GM12878 (cell line): ENCODE data around the gene ARHGAP26. TPM values are rescaled to one million over a fixed set of nuclear protein-coding genes. Genes with fewer than 3 reads are reported as not detected.
A peak's percentile ranks its signal among the peaks of the same experiment; 100 is the strongest.

Experiments
- ATAC-seq: fragments of 200-7000 bp; cut with Tn5 transposase; 3 replicates; pipeline ENCODE4 v1.9.1; 2020; ENCODE audit warnings: mild to moderate bottlenecking, moderate library complexity
- BruUV-seq: library from RNA; stranded (reverse); fragments of 400-500 nt; replicated peaks from 2 replicates; lab custom pipeline; 2021; lab: Mats Ljungman, UMichigan
- CTCF ChIA-PET: fragments of 300-600 bp; sonication (Branson Sonifier 250); formaldehyde crosslinking; extraction: SDS; loops from one replicate; lab custom pipeline; 2021; ENCODE audit warnings: inconsistent platforms; lab: Yijun Ruan, JAX
- POLR2A ChIA-PET: fragments of 350-600 bp; formaldehyde crosslinking; extraction: SDS; loops from one replicate; lab custom pipeline; 2021; ENCODE audit warnings: inconsistent platforms; lab: Charles Lee
- RAD21 ChIA-PET: fragments of 300-600 bp; sonication (Branson Sonifier 250); formaldehyde crosslinking; loops from one replicate; lab custom pipeline; 2023; ENCODE audit warnings: antibody characterized with exemption; ENCODE audit not compliant: unreplicated experiment; lab: Charles Lee
- SMC1A ChIA-PET: fragments of 300-600 bp; sonication (Branson Sonifier 250); formaldehyde crosslinking; loops from one replicate; lab custom pipeline; 2023; ENCODE audit not compliant: unreplicated experiment, uncharacterized antibody; lab: Charles Lee
- DNase-seq: peaks from one replicate; pipeline ENCODE4 v3.0.0-alpha.2; 2011; ENCODE audit warnings: low read depth, low spot score
- FAIRE-seq: peaks from 3 replicates; lab custom pipeline; 2011; peaks lifted over from hg19 to GRCh38; lab: Jason Lieb, UNC
- H2AFZ ChIP-seq: 2 replicates; pipeline ENCODE4 v1.6.0; 2011; ENCODE audit warnings: low read depth, low read length, control low read depth; ENCODE audit not compliant: control insufficient read depth
- H3K27ac ChIP-seq: 2 replicates; pipeline ENCODE4 v1.5.1; 2011; ENCODE audit warnings: control low read depth; ENCODE audit not compliant: control insufficient read depth, insufficient read depth
- H3K27me3 ChIP-seq, 2 experiments: replicated peaks in 1 of 2; 2 replicates each; pipeline versions ENCODE4 v1.6.0 to v1.6.1; 2011; ENCODE audit warnings: low read length in 1 of 2; ENCODE audit not compliant: control insufficient read depth in 2 of 2, insufficient read depth in 2 of 2
- H3K36me3 ChIP-seq, 2 experiments: 2 replicates each; pipeline ENCODE4 v1.5.1; 2011; ENCODE audit warnings: low read length in 1 of 2; ENCODE audit not compliant: control insufficient read depth in 2 of 2, insufficient read depth in 2 of 2
- H3K4me1 ChIP-seq: 2 replicates; pipeline ENCODE4 v1.6.1; 2011; ENCODE audit warnings: mild to moderate bottlenecking, low read length, moderate library complexity, mixed read lengths; ENCODE audit not compliant: control insufficient read depth, insufficient read depth
- H3K4me2 ChIP-seq: 2 replicates; pipeline ENCODE4 v1.6.0; 2011; ENCODE audit warnings: control low read depth; ENCODE audit not compliant: control insufficient read depth, insufficient read depth
- H3K4me3 ChIP-seq: fragments of 200-600 bp; sonication (generic); 2 replicates; pipeline ENCODE4 v1.5.1; 2016
- H3K79me2 ChIP-seq: 2 replicates; pipeline ENCODE4 v1.6.0; 2011; ENCODE audit warnings: low read length; ENCODE audit not compliant: control insufficient read depth, insufficient read depth
- H3K9ac ChIP-seq: 2 replicates; pipeline ENCODE4 v1.8.0; 2011; ENCODE audit warnings: low read length, control low read depth, mixed read lengths; ENCODE audit not compliant: control insufficient read depth, insufficient read depth
- H3K9me3 ChIP-seq: replicated peaks from 3 replicates; pipeline ENCODE4 v1.5.1; 2011; ENCODE audit warnings: mild to moderate bottlenecking, low read length; ENCODE audit not compliant: control insufficient read depth, insufficient read depth
- H4K20me1 ChIP-seq: 2 replicates; pipeline ENCODE4 v1.6.0; 2011; ENCODE audit not compliant: control insufficient read depth, insufficient read depth
- BHLHE40 ChIP-seq, 2 experiments: fragments of 450-650 bp in 1 of 2; IDR thresholded peaks; 2 replicates each; pipeline ENCODE4 v1.6.1; 2011 to 2017; ENCODE audit warnings: low read depth in 2 of 2, borderline replicate concordance in 1 of 2, improper control_type of control experiment in 1 of 2, low read length in 1 of 2, mild to moderate bottlenecking in 1 of 2
- CBFB ChIP-seq: IDR thresholded peaks from 2 replicates; pipeline ENCODE4 v1.6.1; 2016; ENCODE audit warnings: antibody characterized with exemption, low read depth
- NFYA ChIP-seq: IDR thresholded peaks from 2 replicates; pipeline ENCODE4 v1.6.1; 2011; ENCODE audit warnings: low read depth, mild to moderate bottlenecking, low read length, improper control_type of control experiment, borderline replicate concordance
- NR2C1 ChIP-seq: fragments of 450-650 bp; IDR thresholded peaks from 2 replicates; pipeline ENCODE4 v1.6.1; 2017; ENCODE audit warnings: antibody characterized with exemption, mild to moderate bottlenecking, moderate library complexity
- NR2F1 ChIP-seq: fragments of 450-650 bp; conservative IDR thresholded peaks from 2 replicates; pipeline ENCODE4 v1.6.1; 2017; ENCODE audit warnings: mild to moderate bottlenecking
- POLR2AphosphoS2 ChIP-seq: IDR thresholded peaks from 2 replicates; pipeline ENCODE4 v1.6.1; 2011; ENCODE audit warnings: low read depth, mild to moderate bottlenecking, low read length, improper control_type of control experiment, moderate library complexity
- POU2F2 ChIP-seq: IDR thresholded peaks from 3 replicates; pipeline ENCODE4 v1.6.1; 2011; ENCODE audit warnings: low read depth, mild to moderate bottlenecking, low read length, borderline replicate concordance
- ZBTB40 ChIP-seq: fragments of 450-650 bp; IDR thresholded peaks from 2 replicates; pipeline ENCODE4 v1.6.1; 2016; ENCODE audit warnings: mild to moderate bottlenecking, moderate library complexity, borderline replicate concordance
- ZNF592 ChIP-seq: fragments of 450-650 bp; IDR thresholded peaks from 2 replicates; pipeline ENCODE4 v1.6.1; 2017; ENCODE audit warnings: mild to moderate bottlenecking, moderate library complexity
- WGBS: methylation state at CpG from one replicate; pipeline ENCODE4 v1.1.6; 2016; ENCODE audit warnings: low lambda C conversion rate; ENCODE audit not compliant: insufficient replicate concordance, insufficient coverage; ENCODE audit errors: missing lambda C conversion rate; 5-methylcytosine and 5-hydroxymethylcytosine counted together
- in situ Hi-C: fragments of 300-500 bp; cut with MboI; formaldehyde crosslinking; loops from 9 replicates; pipeline ENCODE4 v1.14.3; 2018; ENCODE audit warnings: mixed read lengths
- intact Hi-C: fragments of 100-400 bp; cut with micrococcal nuclease; formaldehyde crosslinking; loops from one replicate; pipeline ENCODE4 v1.14.2; 2022; ENCODE audit not compliant: unreplicated experiment
- polyA plus RNA-seq, 11 experiments: library from polyadenylated mRNA; depleted of rRNA in 4 of 11; unstranded in 6 of 11; stranded (reverse) in 5 of 11; fragments of >200 nt; fragmentation: Nextera tagmentation in 4 of 11; fragmentation: Illumina TruSeq in 1 of 11; extraction: Ambion mirVana in 4 of 11; extraction: Trizol in 1 of 11; gene quantifications; 1 replicate in 1 of 11; 2 replicates in 10 of 11; pipeline versions ENCODE4 v1.2.1 to v1.2.3, GENCODE V29; 2011 to 2016; ENCODE audit warnings: inconsistent platforms in 2 of 11, missing spikeins in 2 of 11, low read depth in 1 of 11
- total RNA-seq, 4 experiments: library from RNA; depleted of rRNA in 3 of 4; stranded (reverse); fragments of >200 nt in 3 of 4; fragmentation: Illumina TruSeq in 1 of 4; extraction: Trizol in 1 of 4; gene quantifications; 2 replicates each; pipeline versions ENCODE4 v1.2.1 to v1.2.3, GENCODE V29; 2013 to 2021

The ARHGAP26 gene
- total and polyA plus RNA-seq, 10 of the 15 experiments (the other 5 are each of a cell fraction or from before 2014, with no cell fraction given), result 9.4 to 41.5 (median 19.3) TPM

GRCh38 chr5:143151056-143151700, 381.0 kb downstream of the ARHGAP26 start (continued):
- no peak for TF ChIP-seq BHLHE40 (IDR thresholded peaks at IDR 0.05; ENCODE audit: borderline replicate concordance in 1 of 2, low read depth in 2 of 2, low read length in 1 of 2)
- no peak for TF ChIP-seq CBFB
- TF ChIP-seq ZBTB40, result no peak
- no peak for TF ChIP-seq POU2F2
- TF ChIP-seq NFYA, result no peak
- TF ChIP-seq, all 136 proteins: peak for 0

- no peaks in the 10 kb centered on the region for H3K79me2 ChIP-seq
- intact Hi-C loops (no loop called here), in situ Hi-C loops (no loop called here)
- ChIA-PET RAD21 (interaction anchor here (1.2 kb wide), 1 partner anchor 16 kb away, joined by 3 read pairs; no protein-coding TSS in a partner anchor), POLR2A (interaction anchor here (0.5 to 1.5 kb wide), 5 partner anchors 9 to 133 kb away, joined by 3 to 10 read pairs (median 4); no protein-coding TSS in a partner anchor), SMC1A (interaction anchor here (0.9 to 9.2 kb wide), 7 partner anchors 9 to 37 kb away, joined by 3 to 49 read pairs (median 5); no protein-coding TSS in a partner anchor), CTCF (interaction anchor here (0.6 to 0.9 kb wide), 2 partner anchors 14 to 16 kb away, joined by 3 read pairs; no protein-coding TSS in a partner anchor)
- FAIRE-seq, result no peak
- no peak for DNase-seq
- no peak overlapping the region for H3K4me2 ChIP-seq
- H4K20me1 ChIP-seq, result no peaks in the 10 kb centered on the region
- no peaks in the 10 kb centered on the region for H3K4me1 ChIP-seq
- no peak; the same call in 2 of the 3 replicates for ATAC-seq
- no TSS peak for BruUV-seq
- H3K9ac ChIP-seq, result no peak overlapping the region
- TF ChIP-seq NR2C1, result peak; percentile 58
- TF ChIP-seq POLR2AphosphoS2, result no peak
- no peak for TF ChIP-seq ZNF592
- 0 out of 2 replicates have a peak, but pooled peaks have one; percentile 31 for TF ChIP-seq NR2F1
- WGBS, result 100% methylated on average over 2 of the region's 2 CpGs
- H3K4me3 ChIP-seq, result no peak overlapping the region
- no peak overlapping the region for H2AFZ ChIP-seq
- no peaks in the 10 kb centered on the region for H3K9me3 ChIP-seq
- H3K27ac ChIP-seq, result no peak overlapping the region
- no peaks in the 10 kb centered on the region for H3K27me3 ChIP-seq
- H3K36me3 ChIP-seq, result peaks cover 2 to 6% of the 10 kb centered on the region in 2 experiments; a peak in 3 of 4 replicates
Measured at GRCh38 chr5:143152445-143152844, 382.3 kb downstream of the ARHGAP26 start.
